Measurements from ENCODE around the gene POLDIP2. TPM values are rescaled to one million over a fixed set of nuclear protein-coding genes. Genes with fewer than 3 reads are reported as not detected.

POLDIP2 gene
- total and polyA plus RNA-seq, 2 of the 13 experiments (the other 11 are each of a cell fraction or from before 2014, with no cell fraction given) = 85.9 to 114 TPM

DNA sequence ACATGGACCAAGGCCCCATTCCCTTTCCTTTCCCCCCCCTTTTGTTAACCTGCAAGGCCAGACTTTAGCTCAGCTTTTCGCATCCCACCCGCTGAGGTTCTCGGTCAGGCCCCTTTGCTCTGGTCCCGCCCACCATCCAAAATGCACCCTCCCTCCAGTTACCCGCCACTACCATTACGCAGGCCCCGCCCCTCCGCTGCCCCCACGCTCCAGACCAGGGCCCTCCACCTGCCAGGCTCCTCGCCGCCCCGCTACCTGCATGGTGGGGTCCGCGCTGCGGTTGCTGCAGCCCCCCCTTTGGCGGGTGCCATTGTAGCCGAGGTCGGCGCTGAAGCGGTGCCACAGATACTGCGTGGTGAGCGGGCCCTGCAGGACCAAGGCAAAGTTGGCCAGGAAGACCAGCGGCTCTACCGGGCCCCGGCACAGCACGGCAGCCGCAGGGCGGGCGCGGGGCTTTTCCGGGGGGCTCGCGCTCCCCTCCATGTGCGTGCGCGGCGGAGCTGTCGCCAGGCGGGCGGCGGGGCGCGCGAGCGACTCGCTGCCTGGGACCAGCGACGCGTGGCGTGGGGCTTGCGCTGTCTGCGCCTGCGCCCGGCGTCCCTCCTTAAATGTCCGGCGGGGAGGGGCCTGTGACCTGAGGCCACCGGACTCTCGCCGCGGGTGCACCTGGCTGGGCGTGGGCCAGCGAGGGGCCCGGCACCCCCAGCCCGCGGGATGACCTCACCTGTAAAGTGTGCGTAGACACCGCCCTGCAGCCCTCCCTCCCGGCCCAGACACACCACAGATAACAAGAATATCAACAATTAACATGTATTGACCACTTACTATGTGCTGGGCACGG is 48.5 kb upstream of the POLDIP2 start, which contains the start of gene SLC46A1 (continued):
- TF ChIP-seq PRDM15 (CRISPR knock-in tag; IDR thresholded peaks at IDR 0.05) (peak; percentile 28; the same call in 1 of the 2 replicates), NFIC (IDR thresholded peaks at IDR 0.05; ENCODE audit: low read length) (no peak), CHD4 (IDR thresholded peaks at IDR 0.05; ENCODE audit: borderline replicate concordance, low read length) (no peak), EED (CRISPR knock-in tag; IDR thresholded peaks at IDR 0.05) (no peak), ZNF747 (CRISPR knock-in tag; IDR thresholded peaks at IDR 0.05; ENCODE audit: borderline replicate concordance) (no peak), STAG1 (CRISPR knock-in tag; IDR thresholded peaks at IDR 0.05) (no peak), CEBPZ (IDR thresholded peaks at IDR 0.05; ENCODE audit: low read length) (no peak), FOXA3 (CRISPR knock-in tag; IDR thresholded peaks at IDR 0.05) (no peak), LBX2 (CRISPR knock-in tag; IDR thresholded peaks at IDR 0.05; ENCODE audit: borderline replicate concordance) (no peak), GMEB1 (CRISPR knock-in tag; IDR thresholded peaks at IDR 0.05; ENCODE audit: borderline replicate concordance) (peak; percentile 35; the same call in 1 of the 2 replicates), LCORL (IDR thresholded peaks at IDR 0.05) (no peak), LCORL (CRISPR knock-in tag; IDR thresholded peaks at IDR 0.05) (peak; percentile 32; the same call in 1 of the 2 replicates), ZNF672 (CRISPR knock-in tag; IDR thresholded peaks at IDR 0.05) (no peak), ZNF776 (CRISPR knock-in tag; IDR thresholded peaks at IDR 0.05) (no peak)
- TF ChIP-seq, protein P1, sequence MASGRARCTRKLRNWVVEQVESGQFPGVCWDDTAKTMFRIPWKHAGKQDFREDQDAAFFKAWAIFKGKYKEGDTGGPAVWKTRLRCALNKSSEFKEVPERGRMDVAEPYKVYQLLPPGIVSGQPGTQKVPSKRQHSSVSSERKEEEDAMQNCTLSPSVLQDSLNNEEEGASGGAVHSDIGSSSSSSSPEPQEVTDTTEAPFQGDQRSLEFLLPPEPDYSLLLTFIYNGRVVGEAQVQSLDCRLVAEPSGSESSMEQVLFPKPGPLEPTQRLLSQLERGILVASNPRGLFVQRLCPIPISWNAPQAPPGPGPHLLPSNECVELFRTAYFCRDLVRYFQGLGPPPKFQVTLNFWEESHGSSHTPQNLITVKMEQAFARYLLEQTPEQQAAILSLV (CRISPR knock-in tag; IDR thresholded peaks at IDR 0.05; ENCODE audit: borderline replicate concordance) = no peak
- TF ChIP-seq, protein P2, sequence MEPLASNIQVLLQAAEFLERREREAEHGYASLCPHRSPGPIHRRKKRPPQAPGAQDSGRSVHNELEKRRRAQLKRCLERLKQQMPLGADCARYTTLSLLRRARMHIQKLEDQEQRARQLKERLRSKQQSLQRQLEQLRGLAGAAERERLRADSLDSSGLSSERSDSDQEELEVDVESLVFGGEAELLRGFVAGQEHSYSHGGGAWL (CRISPR knock-in tag; IDR thresholded peaks at IDR 0.05) = no peak; the same call in 1 of the 2 replicates
